ENCODE measurements around the gene STAB1.

GRCh38 chr3:52487788-52488691, 7.1 kb upstream of the STAB1 start:
- no peak for TF ChIP-seq CTCF (IDR thresholded peaks at IDR 0.05)
- TF ChIP-seq CEBPB (IDR thresholded peaks at IDR 0.05): no peak
- TF ChIP-seq ELK1 (IDR thresholded peaks at IDR 0.05; ENCODE audit: low read depth, low read length): no peak
- TF ChIP-seq MYC (IDR thresholded peaks at IDR 0.05; ENCODE audit: borderline replicate concordance, low read length): no peak
- TF ChIP-seq RNF2 (IDR thresholded peaks at IDR 0.05; ENCODE audit: borderline replicate concordance, low read depth): no peak
- no peak for TF ChIP-seq SMC3 (IDR thresholded peaks at IDR 0.05)
- TF ChIP-seq POLR2A (IDR thresholded peaks at IDR 0.05; ENCODE audit: low read length): no peak
- TF ChIP-seq, protein P1, sequence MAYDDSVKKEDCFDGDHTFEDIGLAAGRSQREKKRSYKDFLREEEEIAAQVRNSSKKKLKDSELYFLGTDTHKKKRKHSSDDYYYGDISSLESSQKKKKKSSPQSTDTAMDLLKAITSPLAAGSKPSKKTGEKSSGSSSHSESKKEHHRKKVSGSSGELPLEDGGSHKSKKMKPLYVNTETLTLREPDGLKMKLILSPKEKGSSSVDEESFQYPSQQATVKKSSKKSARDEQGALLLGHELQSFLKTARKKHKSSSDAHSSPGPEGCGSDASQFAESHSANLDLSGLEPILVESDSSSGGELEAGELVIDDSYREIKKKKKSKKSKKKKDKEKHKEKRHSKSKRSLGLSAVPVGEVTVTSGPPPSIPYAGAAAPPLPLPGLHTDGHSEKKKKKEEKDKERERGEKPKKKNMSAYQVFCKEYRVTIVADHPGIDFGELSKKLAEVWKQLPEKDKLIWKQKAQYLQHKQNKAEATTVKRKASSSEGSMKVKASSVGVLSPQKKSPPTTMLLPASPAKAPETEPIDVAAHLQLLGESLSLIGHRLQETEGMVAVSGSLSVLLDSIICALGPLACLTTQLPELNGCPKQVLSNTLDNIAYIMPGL (CRISPR knock-in tag; IDR thresholded peaks at IDR 0.05; ENCODE audit: borderline replicate concordance): no peak
- TF ChIP-seq NR3C1 (IDR thresholded peaks at IDR 0.05): no peak
- no peak for TF ChIP-seq GATA3 (IDR thresholded peaks at IDR 0.05; ENCODE audit: borderline replicate concordance)
- TF ChIP-seq JUN (IDR thresholded peaks at IDR 0.05): no peak
